Esophagus muscularis mucosa (tissue), 4 donors: ENCODE measurements around the gene TECTA. TPM values are rescaled to one million over a fixed set of nuclear protein-coding genes. Genes with fewer than 3 reads are reported as not detected.

Source experiments
- DNase-seq: peaks from one replicate; pipeline ENCODE4 v3.0.0-alpha.2; 2017; ENCODE audit errors: extremely low spot score
- H3K27ac ChIP-seq, 4 donors: fragments of 200-600 bp; sonication (generic); replicated peaks in 1 of 4; 1 replicate in 3 of 4; 2 replicates in 1 of 4; pipeline ENCODE4 v1.5.1; 2016 to 2019; ENCODE audit warnings: mild to moderate bottlenecking in 1 of 4
- H3K27me3 ChIP-seq, 4 donors: fragments of 200-600 bp; sonication (generic); one replicate each; pipeline versions ENCODE4 v1.5.1 to v1.6.0; 2016 to 2019
- H3K36me3 ChIP-seq, 4 donors: fragments of 200-600 bp; sonication (generic); one replicate each; pipeline ENCODE4 v1.5.1; 2016 to 2019
- H3K4me1 ChIP-seq, 4 donors: fragments of 200-600 bp; sonication (generic); one replicate each; pipeline ENCODE4 v1.5.1; 2016 to 2019
- H3K4me3 ChIP-seq, 4 donors: fragments of 200-600 bp; sonication (generic); 1 replicate in 2 of 4; 2 replicates in 2 of 4; pipeline ENCODE4 v1.5.1; 2016 to 2019; ENCODE audit warnings: mild to moderate bottlenecking in 4 of 4, moderate library complexity in 1 of 4
- H3K9me3 ChIP-seq, 4 donors: fragments of 200-600 bp; sonication (generic); 1 replicate in 3 of 4; 2 replicates in 1 of 4; pipeline ENCODE4 v1.5.1; 2016 to 2019
- EP300 ChIP-seq: sonication (generic); formaldehyde crosslinking; IDR thresholded peaks from one replicate; pipeline ENCODE4 v1.6.1; 2017; ENCODE audit warnings: antibody characterized with exemption
- POLR2A ChIP-seq: fragments of 450-650 bp; IDR thresholded peaks from one replicate; pipeline ENCODE4 v1.6.1; 2017; ENCODE audit warnings: antibody characterized with exemption, moderate library complexity, mild to moderate bottlenecking, low read depth
- POLR2AphosphoS5 ChIP-seq, 2 donors: sonication (generic); formaldehyde crosslinking; IDR thresholded peaks; one replicate each; pipeline ENCODE4 v1.6.1; 2017; ENCODE audit warnings: antibody characterized with exemption in 2 of 2
- WGBS: methylation state at CpG from one replicate; pipeline ENCODE4 v1.1.5; 2018; 5-methylcytosine and 5-hydroxymethylcytosine counted together
- intact Hi-C: fragments of 100-400 bp; cut with DNase I; formaldehyde crosslinking; loops from one replicate; pipeline ENCODE4 v1.15.1; 2023
- total RNA-seq, 4 donors: library from RNA; depleted of rRNA; stranded (reverse); fragments of >200 nt; gene quantifications; one replicate each; pipeline versions ENCODE4 v1.1.0 to v1.2.1, GENCODE V29; 2016
- TF ChIP-seq, protein P1 (sequence below), 3 experiments: fragments of 200-600 bp in 2 of 3; fragments of 450-650 bp in 1 of 3; sonication (generic) in 2 of 3; IDR thresholded peaks; one replicate each; pipeline ENCODE4 v1.5.1; 2017 to 2019; ENCODE audit warnings: antibody characterized with exemption in 3 of 3, mild to moderate bottlenecking in 2 of 3, moderate library complexity in 1 of 3

TECTA gene, protein sequence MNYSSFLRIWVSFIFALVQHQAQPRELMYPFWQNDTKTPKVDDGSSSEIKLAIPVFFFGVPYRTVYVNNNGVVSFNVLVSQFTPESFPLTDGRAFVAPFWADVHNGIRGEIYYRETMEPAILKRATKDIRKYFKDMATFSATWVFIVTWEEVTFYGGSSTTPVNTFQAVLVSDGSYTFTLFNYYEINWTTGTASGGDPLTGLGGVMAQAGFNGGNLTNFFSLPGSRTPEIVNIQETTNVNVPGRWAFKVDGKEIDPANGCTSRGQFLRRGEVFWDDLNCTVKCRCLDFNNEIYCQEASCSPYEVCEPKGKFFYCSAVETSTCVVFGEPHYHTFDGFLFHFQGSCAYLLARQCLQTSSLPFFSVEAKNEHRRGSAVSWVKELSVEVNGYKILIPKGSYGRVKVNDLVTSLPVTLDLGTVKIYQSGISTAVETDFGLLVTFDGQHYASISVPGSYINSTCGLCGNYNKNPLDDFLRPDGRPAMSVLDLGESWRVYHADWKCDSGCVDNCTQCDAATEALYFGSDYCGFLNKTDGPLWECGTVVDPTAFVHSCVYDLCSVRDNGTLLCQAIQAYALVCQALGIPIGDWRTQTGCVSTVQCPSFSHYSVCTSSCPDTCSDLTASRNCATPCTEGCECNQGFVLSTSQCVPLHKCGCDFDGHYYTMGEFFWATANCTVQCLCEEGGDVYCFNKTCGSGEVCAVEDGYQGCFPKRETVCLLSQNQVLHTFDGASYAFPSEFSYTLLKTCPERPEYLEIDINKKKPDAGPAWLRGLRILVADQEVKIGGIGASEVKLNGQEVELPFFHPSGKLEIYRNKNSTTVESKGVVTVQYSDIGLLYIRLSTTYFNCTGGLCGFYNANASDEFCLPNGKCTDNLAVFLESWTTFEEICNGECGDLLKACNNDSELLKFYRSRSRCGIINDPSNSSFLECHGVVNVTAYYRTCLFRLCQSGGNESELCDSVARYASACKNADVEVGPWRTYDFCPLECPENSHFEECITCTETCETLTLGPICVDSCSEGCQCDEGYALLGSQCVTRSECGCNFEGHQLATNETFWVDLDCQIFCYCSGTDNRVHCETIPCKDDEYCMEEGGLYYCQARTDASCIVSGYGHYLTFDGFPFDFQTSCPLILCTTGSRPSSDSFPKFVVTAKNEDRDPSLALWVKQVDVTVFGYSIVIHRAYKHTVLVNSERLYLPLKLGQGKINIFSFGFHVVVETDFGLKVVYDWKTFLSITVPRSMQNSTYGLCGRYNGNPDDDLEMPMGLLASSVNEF (N-terminal part only)
- total RNA-seq, result 1 to 10 TPM in 1 of 4 donors, under 1 TPM in 3; 0.80 to 1.2 (median 0.90) TPM

DNA sequence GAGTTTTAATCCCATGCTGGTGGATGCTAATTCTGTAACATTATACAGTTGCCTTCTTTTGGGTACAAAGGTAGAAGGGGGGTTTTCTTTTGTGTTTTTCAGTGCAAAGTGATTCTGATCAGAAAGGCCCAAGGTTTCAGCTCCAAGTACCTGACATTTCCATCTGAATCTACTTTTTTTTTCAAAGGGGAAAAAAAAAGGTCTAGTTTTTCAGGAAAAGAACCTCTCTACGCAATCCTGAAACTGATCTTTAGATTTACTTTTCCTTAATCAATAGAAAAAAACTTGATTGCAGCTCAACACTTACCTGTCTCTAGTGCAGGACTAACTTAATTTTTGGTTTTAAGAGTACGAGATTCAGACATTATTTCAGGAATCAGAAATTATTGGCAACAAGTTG lies at the start of gene TECTA:
Gene TECTA (plus strand): TSS at position 301 of the 400 bp plus-strand sequence. CDS start 1,423 bp downstream, outside the sequence.
- H3K9me3 ChIP-seq, result no peaks in the 10 kb centered on the region
- TF ChIP-seq POLR2A (no peak), EP300 (no peak), POLR2AphosphoS5 (IDR thresholded peaks at IDR 0.05) (no peak)
- TF ChIP-seq, protein P1, sequence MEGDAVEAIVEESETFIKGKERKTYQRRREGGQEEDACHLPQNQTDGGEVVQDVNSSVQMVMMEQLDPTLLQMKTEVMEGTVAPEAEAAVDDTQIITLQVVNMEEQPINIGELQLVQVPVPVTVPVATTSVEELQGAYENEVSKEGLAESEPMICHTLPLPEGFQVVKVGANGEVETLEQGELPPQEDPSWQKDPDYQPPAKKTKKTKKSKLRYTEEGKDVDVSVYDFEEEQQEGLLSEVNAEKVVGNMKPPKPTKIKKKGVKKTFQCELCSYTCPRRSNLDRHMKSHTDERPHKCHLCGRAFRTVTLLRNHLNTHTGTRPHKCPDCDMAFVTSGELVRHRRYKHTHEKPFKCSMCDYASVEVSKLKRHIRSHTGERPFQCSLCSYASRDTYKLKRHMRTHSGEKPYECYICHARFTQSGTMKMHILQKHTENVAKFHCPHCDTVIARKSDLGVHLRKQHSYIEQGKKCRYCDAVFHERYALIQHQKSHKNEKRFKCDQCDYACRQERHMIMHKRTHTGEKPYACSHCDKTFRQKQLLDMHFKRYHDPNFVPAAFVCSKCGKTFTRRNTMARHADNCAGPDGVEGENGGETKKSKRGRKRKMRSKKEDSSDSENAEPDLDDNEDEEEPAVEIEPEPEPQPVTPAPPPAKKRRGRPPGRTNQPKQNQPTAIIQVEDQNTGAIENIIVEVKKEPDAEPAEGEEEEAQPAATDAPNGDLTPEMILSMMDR (IDR thresholded peaks at IDR 0.05), result no peak
- H3K27ac ChIP-seq, result no peak within 1 kb of the TSS
- no peaks in the 10 kb centered on the region for H3K27me3 ChIP-seq
- intact Hi-C loops, result no loop called here
- H3K36me3 ChIP-seq, result no peaks in the 10 kb centered on the region
- no peak for DNase-seq
- H3K4me1 ChIP-seq, result peaks cover 8 to 24% (median 17%) of the 10 kb centered on the region in 4 donors
- no peak within 1 kb of the TSS for H3K4me3 ChIP-seq
- 92% methylated on average over 2 of the region's 2 CpGs for WGBS

DNA sequence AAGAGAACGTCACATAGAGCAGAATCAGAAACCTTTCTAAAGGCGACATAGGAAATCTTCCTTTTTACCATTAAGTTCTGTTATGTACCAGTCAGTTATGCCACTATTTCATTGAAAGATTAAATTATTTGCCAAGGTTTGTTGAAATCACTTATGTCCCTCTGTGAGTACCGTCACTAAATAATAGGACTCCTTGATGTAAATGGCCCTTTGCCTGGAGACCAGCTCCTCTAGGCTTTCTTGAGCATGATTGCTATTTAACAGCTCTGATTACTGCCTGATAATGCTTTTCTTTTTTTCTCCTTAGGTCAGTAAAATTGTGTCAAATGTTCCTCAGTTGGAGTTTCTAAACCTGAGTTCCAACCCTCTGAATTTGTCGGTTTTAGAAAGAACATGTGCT lies 47.8 kb upstream of the TECTA start:
- H3K36me3 ChIP-seq, result peaks cover 37 to 82% (median 65%) of the 10 kb centered on the region in 4 donors
- TF ChIP-seq, protein P1 (IDR thresholded peaks at IDR 0.05), result no peak
- no peak for TF ChIP-seq EP300
- TF ChIP-seq POLR2A, result no peak
- TF ChIP-seq POLR2AphosphoS5 (IDR thresholded peaks at IDR 0.05), result no peak
- H3K27ac ChIP-seq, result no peak overlapping the region
- H3K4me3 ChIP-seq, result no peak overlapping the region
- intact Hi-C loops, result no loop called here
- H3K27me3 ChIP-seq, result no peaks in the 10 kb centered on the region
- 92% methylated on average over 4 of the region's 4 CpGs for WGBS
- no peak for DNase-seq
- H3K4me1 ChIP-seq, result no peaks in the 10 kb centered on the region
- no peaks in the 10 kb centered on the region for H3K9me3 ChIP-seq

DNA sequence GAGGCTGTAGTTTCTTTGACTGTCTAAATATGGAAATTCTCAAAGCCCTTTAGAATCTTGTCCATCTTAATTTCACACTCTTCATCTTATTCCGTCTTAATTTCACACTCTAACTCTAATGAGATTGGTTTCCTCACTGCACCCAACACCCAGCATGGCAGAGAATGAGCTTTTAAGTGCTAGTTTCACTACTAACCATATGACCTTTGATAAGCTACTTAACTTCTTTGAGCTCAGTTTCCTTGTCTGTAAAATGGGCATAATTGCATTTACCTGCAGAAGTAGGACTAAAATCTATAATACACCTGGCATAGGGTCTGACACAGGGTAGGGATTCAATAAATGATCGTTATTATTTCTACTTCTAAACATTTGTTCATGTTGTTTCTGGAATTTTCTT lies 46.8 kb upstream of the TECTA start:
- no peak overlapping the region for H3K27ac ChIP-seq
- peaks cover 32 to 81% (median 62%) of the 10 kb centered on the region in 4 donors for H3K36me3 ChIP-seq
- no peaks in the 10 kb centered on the region for H3K27me3 ChIP-seq
- no peaks in the 10 kb centered on the region for H3K4me1 ChIP-seq
- WGBS, result 95% methylated on average over 2 of the region's 2 CpGs
- no peaks in the 10 kb centered on the region for H3K9me3 ChIP-seq
- DNase-seq, result no peak
- no peak overlapping the region for H3K4me3 ChIP-seq
- intact Hi-C loops, result no loop called here
- TF ChIP-seq POLR2A (no peak), POLR2AphosphoS5 (IDR thresholded peaks at IDR 0.05) (no peak), EP300 (no peak)
- TF ChIP-seq, protein P1 (IDR thresholded peaks at IDR 0.05), result no peak

DNA sequence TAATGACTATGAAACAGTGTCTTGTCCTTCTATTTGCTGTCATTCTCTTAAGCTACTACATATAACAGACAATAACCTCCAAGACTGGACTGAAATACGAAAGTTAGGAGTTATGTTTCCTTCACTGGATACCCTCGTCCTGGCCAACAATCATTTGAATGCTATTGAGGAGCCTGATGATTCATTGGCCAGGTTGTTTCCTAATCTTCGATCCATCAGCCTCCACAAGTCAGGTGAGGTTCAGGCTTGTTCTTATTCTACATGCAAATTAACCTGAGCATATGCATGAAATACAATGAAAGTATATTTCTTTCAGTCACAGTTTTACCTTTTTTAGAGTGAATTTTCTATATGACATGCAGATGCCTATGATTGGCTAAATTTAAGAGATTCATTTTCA lies 46.0 kb upstream of the TECTA start:
- 91% methylated on average over 3 of the region's 3 CpGs for WGBS
- DNase-seq, result no peak
- Histone ChIP-seq H3K36me3 (peaks cover 32 to 78% (median 59%) of the 10 kb centered on the region in 4 donors), H3K4me1 (no peaks in the 10 kb centered on the region), H3K4me3 (no peak overlapping the region), H3K9me3 (no peaks in the 10 kb centered on the region), H3K27me3 (no peaks in the 10 kb centered on the region), H3K27ac (no peak overlapping the region)
- TF ChIP-seq EP300 (no peak), POLR2AphosphoS5 (IDR thresholded peaks at IDR 0.05) (no peak), POLR2A (no peak)
- TF ChIP-seq, protein P1 (IDR thresholded peaks at IDR 0.05), result no peak
- intact Hi-C loops, result no loop called here
